ENCODE measurements around the gene EXTL1.

- TF ChIP-seq TAF1 (IDR thresholded peaks at IDR 0.05; ENCODE audit: borderline replicate concordance, low read depth, low read length) = no peak
- TF ChIP-seq CTCF (IDR thresholded peaks at IDR 0.05) = no peak
- TF ChIP-seq CHD2 (IDR thresholded peaks at IDR 0.05; ENCODE audit: low read length, partially characterized antibody) = no peak
- TF ChIP-seq USF1 (IDR thresholded peaks at IDR 0.05; ENCODE audit: borderline replicate concordance, low read depth) = no peak
- no peak for TF ChIP-seq EP300 (IDR thresholded peaks at IDR 0.05; ENCODE audit: borderline replicate concordance in 1 of 2, low read depth in 1 of 2, low read length in 1 of 2)
- TF ChIP-seq MAX (IDR thresholded peaks at IDR 0.05; ENCODE audit: low read depth) = no peak
- TF ChIP-seq POLR2AphosphoS5 (IDR thresholded peaks at IDR 0.05; ENCODE audit: low read depth, low read length) = no peak
- TF ChIP-seq REST (IDR thresholded peaks at IDR 0.05; ENCODE audit: low read depth, low read length) = no peak
- TF ChIP-seq USF2 (IDR thresholded peaks at IDR 0.05; ENCODE audit: borderline replicate concordance, low read depth, low read length) = no peak
Measured at GRCh38 chr1:26082020-26082350, 60.4 kb downstream of the EXTL1 start.

Data from SK-N-SH (cell line).